GM23338 (cell line): ENCODE results near the gene ADM2. TPM values are rescaled to one million over a fixed set of nuclear protein-coding genes. Genes with fewer than 3 reads are reported as not detected.

Experiments
- ATAC-seq: fragments of 200-7000 bp; cut with Tn5 transposase; 3 replicates; pipeline ENCODE4 v1.9.1; 2020
- DNase-seq: peaks from one replicate; pipeline ENCODE4 v3.0.0-alpha.2; 2015; ENCODE audit warnings: low spot score
- H2AFZ ChIP-seq: fragments of 200-600 bp; sonication (generic); 2 replicates; pipeline ENCODE4 v1.8.0; 2016; ENCODE audit warnings: antibody characterized with exemption, mild to moderate bottlenecking, moderate library complexity
- H3F3A ChIP-seq: fragments of 200-600 bp; sonication (generic); replicated peaks from 2 replicates; pipeline ENCODE4 v1.8.0; 2017; ENCODE audit warnings: antibody characterized with exemption, mixed run types, low read depth
- H3K27ac ChIP-seq: fragments of 200-600 bp; sonication (generic); 2 replicates; pipeline ENCODE4 v1.6.1; 2016; ENCODE audit warnings: low read depth
- H3K27me3 ChIP-seq: fragments of 200-600 bp; sonication (generic); 2 replicates; pipeline ENCODE4 v1.8.0; 2016; ENCODE audit warnings: mild to moderate bottlenecking, mixed run types, moderate library complexity; ENCODE audit not compliant: insufficient read depth
- H3K36me3 ChIP-seq: fragments of 200-600 bp; sonication (generic); 2 replicates; pipeline ENCODE4 v1.8.0; 2016; ENCODE audit warnings: mild to moderate bottlenecking; ENCODE audit not compliant: insufficient read depth
- H3K4me1 ChIP-seq: fragments of 200-600 bp; sonication (generic); 2 replicates; pipeline ENCODE4 v1.8.0; 2016; ENCODE audit warnings: mild to moderate bottlenecking, moderate library complexity; ENCODE audit not compliant: insufficient read depth
- H3K4me2 ChIP-seq: fragments of 200-600 bp; sonication (generic); 2 replicates; pipeline ENCODE4 v1.7.1; 2017; ENCODE audit warnings: mixed run types
- H3K4me3 ChIP-seq: fragments of 200-600 bp; sonication (generic); 2 replicates; pipeline ENCODE4 v1.6.1; 2016; ENCODE audit warnings: mixed run types
- H3K79me2 ChIP-seq: fragments of 200-600 bp; sonication (generic); replicated peaks from 2 replicates; pipeline ENCODE4 v1.8.0; 2017; ENCODE audit warnings: mild to moderate bottlenecking; ENCODE audit not compliant: insufficient read depth
- H3K9me2 ChIP-seq: fragments of 200-600 bp; sonication (generic); 2 replicates; pipeline ENCODE4 v1.8.0; 2017; ENCODE audit not compliant: insufficient read depth
- H4K20me1 ChIP-seq: fragments of 200-600 bp; sonication (generic); replicated peaks from 2 replicates; pipeline ENCODE4 v1.8.0; 2017; ENCODE audit warnings: mild to moderate bottlenecking; ENCODE audit not compliant: insufficient read depth
- H3K27ac Mint-ChIP-seq: 2 replicates; pipeline ENCODE4 v1.8.0; 2020; ENCODE audit warnings: inconsistent platforms, mild to moderate bottlenecking, moderate library complexity, mixed read lengths
- H3K27me3 Mint-ChIP-seq: 3 replicates; pipeline ENCODE4 v1.8.0; 2022; ENCODE audit warnings: low read depth, mild to moderate bottlenecking, moderate library complexity, mixed read lengths, inconsistent platforms; ENCODE audit not compliant: insufficient read depth, poor library complexity
- H3K36me3 Mint-ChIP-seq: 3 replicates; pipeline ENCODE4 v1.8.0; 2021; ENCODE audit warnings: low read depth, mild to moderate bottlenecking, inconsistent platforms, moderate library complexity, mixed read lengths
- H3K4me1 Mint-ChIP-seq: 3 replicates; pipeline ENCODE4 v1.8.0; 2020; ENCODE audit warnings: mild to moderate bottlenecking, inconsistent platforms, mixed read lengths
- H3K4me3 Mint-ChIP-seq: 3 replicates; pipeline ENCODE4 v1.8.0; 2021; ENCODE audit warnings: moderate library complexity, mild to moderate bottlenecking, inconsistent platforms, mixed read lengths
- H3K9me3 Mint-ChIP-seq: 3 replicates; pipeline ENCODE4 v1.8.0; 2020; ENCODE audit warnings: moderate library complexity, mild to moderate bottlenecking, inconsistent platforms, mixed read lengths
- CREB1 ChIP-seq: fragments of 250-450 bp; sonication (Bioruptor Pico); IDR thresholded peaks from 2 replicates; pipeline ENCODE4 v1.5.0; 2020; ENCODE audit warnings: low read depth, mild to moderate bottlenecking, moderate library complexity
- CTCF ChIP-seq, 2 experiments: fragments of 200-600 bp in 1 of 2; sonication (generic) in 1 of 2; conservative IDR thresholded peaks; 2 replicates each; pipeline versions ENCODE4 v1.5.1 to v1.6.1; 2016 to 2017; ENCODE audit warnings: antibody characterized with exemption in 2 of 2, low read depth in 2 of 2, mild to moderate bottlenecking in 2 of 2, moderate library complexity in 1 of 2
- ETS1 ChIP-seq: IDR thresholded peaks from 2 replicates; pipeline ENCODE4 v1.6.1; 2016; ENCODE audit warnings: antibody characterized with exemption
- EZH2 ChIP-seq: fragments of 200-600 bp; sonication (generic); IDR thresholded peaks from one replicate; pipeline ENCODE4 v1.8.0; 2017; ENCODE audit warnings: antibody characterized with exemption, mild to moderate bottlenecking, low read depth; ENCODE audit not compliant: unreplicated experiment
- EZH2phosphoT487 ChIP-seq: fragments of 200-600 bp; sonication (generic); IDR thresholded peaks from one replicate; pipeline ENCODE4 v1.8.1; 2018; ENCODE audit warnings: antibody characterized with exemption; ENCODE audit not compliant: unreplicated experiment
- NANOG ChIP-seq: IDR thresholded peaks from 2 replicates; pipeline ENCODE4 v1.6.1; 2016; ENCODE audit warnings: antibody characterized with exemption, borderline replicate concordance
- REST ChIP-seq: IDR thresholded peaks from one replicate; pipeline ENCODE4 v1.6.1; 2018; ENCODE audit warnings: antibody characterized with exemption; ENCODE audit not compliant: unreplicated experiment
- ZNF114 ChIP-seq: fragments of 250-450 bp; sonication (Bioruptor Pico); IDR thresholded peaks from 2 replicates; pipeline ENCODE4 v1.5.0; 2020; ENCODE audit warnings: mild to moderate bottlenecking, moderate library complexity
- ZNF331 ChIP-seq: fragments of 250-450 bp; sonication (Bioruptor Pico); IDR thresholded peaks from 2 replicates; pipeline ENCODE4 v1.5.0; 2020; ENCODE audit warnings: low read depth, mild to moderate bottlenecking, moderate library complexity
- polyA plus RNA-seq: library from polyadenylated mRNA; unstranded; fragments of >200 nt; fragmentation: Nextera tagmentation; extraction: Ambion mirVana; gene quantifications from 2 replicates; pipeline ENCODE4 v1.2.1, GENCODE V29; 2016
- total RNA-seq: library from RNA; depleted of rRNA; stranded (reverse); fragments of >200 nt; shearing (Covaris generic); gene quantifications from 2 replicates; pipeline ENCODE4 v1.2.3, GENCODE V29; 2014

Gene ADM2
- total and polyA plus RNA-seq, 2 experiments from 2014 or later, result 3.3 to 7.1 TPM

- Mint-ChIP-seq H3K27ac (no peak overlapping the region), H3K27me3 (peaks cover 22% of the 10 kb centered on the region), H3K9me3 (no peaks in the 10 kb centered on the region), H3K4me1 (peaks cover 38% of the 10 kb centered on the region), H3K4me3 (no peak overlapping the region), H3K36me3 (peaks cover 7% of the 10 kb centered on the region)
- H4K20me1 ChIP-seq, result peaks cover 40% of the 10 kb centered on the region
- no peak overlapping the region for H3K4me3 ChIP-seq
- ATAC-seq (no peak), DNase-seq (no peak)
- H3K79me2 ChIP-seq, result peaks cover 61% of the 10 kb centered on the region
- H3K27ac ChIP-seq, result no peak overlapping the region
- no peaks in the 10 kb centered on the region for H3F3A ChIP-seq
- H2AFZ ChIP-seq, result no peak overlapping the region
- H3K27me3 ChIP-seq, result no peaks in the 10 kb centered on the region
- no peak overlapping the region for H3K4me2 ChIP-seq
- TF ChIP-seq ZNF114 (CRISPR knock-in tag) (no peak), CREB1 (CRISPR knock-in tag) (no peak), EZH2 (no peak), EZH2phosphoT487 (no peak), CTCF (conservative IDR thresholded peaks at IDR 0.05; ENCODE audit: low read depth in 2 of 2) (no peak), REST (no peak), ZNF331 (CRISPR knock-in tag) (no peak), NANOG (no peak), ETS1 (no peak)
- H3K4me1 ChIP-seq, result peaks cover 19% of the 10 kb centered on the region
- H3K9me2 ChIP-seq, result no peaks in the 10 kb centered on the region
- H3K36me3 ChIP-seq, result no peaks in the 10 kb centered on the region
Observed at GRCh38 chr22:50471197-50471847, 10.0 kb upstream of the ADM2 start.
